ENCODE data around the gene KLK1. TPM values are rescaled to one million over a fixed set of nuclear protein-coding genes. Genes with fewer than 3 reads are reported as not detected.
A peak's percentile ranks its signal among the peaks of the same experiment; 100 is the strongest.

KLK1 gene
- polyA plus RNA-seq, 2 of the 4 experiments (the other 2 are of a cell fraction) = 0.30 TPM; not detected in 1

DNA sequence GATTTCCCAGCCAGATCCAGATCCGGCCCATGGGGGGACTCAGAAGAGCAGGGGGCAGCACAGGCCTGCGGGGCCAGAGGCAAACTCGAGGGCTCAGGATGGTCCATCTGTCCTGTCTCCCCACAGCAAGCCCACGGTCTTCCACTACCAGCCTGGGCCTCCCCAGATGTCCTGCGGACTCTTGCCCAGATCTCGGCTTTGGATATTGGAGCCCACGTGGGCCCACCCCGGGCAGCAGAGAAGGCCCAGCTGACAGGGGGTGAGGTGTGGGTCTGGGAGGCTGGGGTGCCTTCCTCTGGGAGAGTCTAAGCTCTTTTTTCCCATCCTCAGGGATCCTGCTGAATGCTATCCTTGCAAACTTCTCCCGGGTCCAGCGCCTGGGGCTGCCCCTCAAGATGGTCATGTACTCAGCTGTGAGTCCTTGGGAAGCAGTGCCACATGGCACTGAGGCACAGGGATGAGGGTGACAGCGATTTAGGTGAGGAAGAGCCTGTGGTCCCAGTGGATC is 30.0 kb downstream of the KLK1 start:
- FAIRE-seq = no peak
- POLR2A ChIA-PET = interaction anchor here (0.7 to 3.1 kb wide), 3 partner anchors 11 to 129 kb away, joined by 3 to 26 read pairs (median 10); no protein-coding TSS in a partner anchor

DNA sequence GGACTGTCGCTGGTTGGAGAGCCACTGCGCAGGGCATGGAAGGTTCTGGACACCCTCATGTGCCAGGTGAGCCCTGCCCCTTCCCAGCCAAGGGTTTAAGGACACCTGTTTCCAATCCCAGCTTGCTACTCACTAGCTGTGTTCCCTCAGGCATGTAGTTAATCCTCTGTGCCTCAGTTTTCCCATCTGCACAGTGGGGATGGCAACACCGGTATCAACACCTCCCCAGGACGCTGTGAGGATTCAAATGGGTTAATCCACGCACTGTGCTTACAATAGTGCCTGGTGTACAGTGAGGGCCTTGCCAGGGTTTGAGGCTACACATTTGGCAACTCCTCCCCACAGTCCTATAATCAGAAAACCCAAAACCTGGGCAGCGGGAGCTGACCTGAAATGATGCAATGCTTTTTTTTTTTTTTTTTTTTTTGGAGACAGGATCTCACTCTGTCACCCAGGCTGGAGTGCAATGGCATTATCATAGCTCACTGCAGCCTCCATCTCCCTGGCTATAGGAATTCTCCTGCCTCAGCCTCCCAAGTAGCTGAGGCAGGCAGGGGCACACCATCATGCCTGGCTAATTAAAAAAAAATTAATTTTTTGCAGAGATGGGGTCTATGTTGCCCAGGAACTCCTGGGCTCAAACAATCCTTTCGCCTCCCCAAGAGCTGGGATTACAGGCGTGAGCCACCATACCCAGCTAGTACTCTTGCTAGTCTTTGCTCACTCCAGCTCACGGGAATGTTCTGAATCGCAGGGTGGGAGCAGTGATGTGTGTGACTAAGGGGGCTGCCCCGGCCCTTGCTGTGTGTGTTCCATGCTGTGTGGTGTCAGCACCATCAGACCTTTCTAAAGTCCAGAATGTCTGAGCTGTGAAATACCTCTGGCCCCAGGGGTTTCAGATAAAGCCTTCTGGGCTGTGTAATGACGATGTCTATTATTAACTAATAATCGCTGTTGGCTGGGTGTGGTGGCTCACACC is 31.0 kb downstream of the KLK1 start:
- ChIA-PET POLR2A (interaction anchor here (0.7 to 1.0 kb wide), 3 partner anchors 10 to 68 kb away, joined by 3 to 4 read pairs (median 4); no protein-coding TSS in a partner anchor), CTCF (interaction anchor here (0.6 to 11.9 kb wide), 12 partner anchors 9 to 304 kb away, joined by 3 to 121 read pairs (median 4); partner anchors contain the start of gene CLEC11A)
- no peaks in the 10 kb centered on the region for H3K9me3 ChIP-seq
- WGBS (ENCODE audit: missing lambda C conversion rate) = 87% methylated on average over 13 of the region's 13 CpGs
- H3K4me2 ChIP-seq = no peak overlapping the region
- no peak overlapping the region for H3K4me3 ChIP-seq
- H3K4me1 ChIP-seq = peaks cover 9% of the 10 kb centered on the region; the same call in 2 of the 3 replicates
- no peak for FAIRE-seq
- H3K27ac ChIP-seq = no peak overlapping the region
- 0 out of 2 replicates have a peak, but pooled peaks have one; percentile 49 for TF ChIP-seq TFCP2L1 (CRISPR knock-in tag; IDR thresholded peaks at IDR 0.05)
- no peak for TF ChIP-seq EP300 (IDR thresholded peaks at IDR 0.05)
- TF ChIP-seq POLR2AphosphoS2 (conservative IDR thresholded peaks at IDR 0.05; ENCODE audit: low read length) = peak; percentile 73; the same call in 1 of the 2 replicates
- no peak for TF ChIP-seq KDM5A (IDR thresholded peaks at IDR 0.05)
- TF ChIP-seq ZC3H11A (IDR thresholded peaks at IDR 0.05) = no peak
- TF ChIP-seq RARB (CRISPR knock-in tag; IDR thresholded peaks at IDR 0.05) = no peak
- no peak for TF ChIP-seq BHLHE40 (IDR thresholded peaks at IDR 0.05; ENCODE audit: low read depth, low read length)
- no peak for TF ChIP-seq MAZ (IDR thresholded peaks at IDR 0.05; ENCODE audit: borderline replicate concordance, low read depth, low read length)
- peak in 1 of 2 experiments; percentile 0; a peak in 1 of 6 replicates for ATAC-seq
- no peak for DNase-seq (ENCODE audit: low read depth in 1 of 2, low spot score in 1 of 2)

More for the DNA sequence above, 30.0 kb downstream of the KLK1 start:
- CTCF ChIA-PET = interaction anchor here (0.5 to 11.9 kb wide), 7 partner anchors 10 to 366 kb away, joined by 3 to 121 read pairs (median 6); no protein-coding TSS in a partner anchor
- H3K4me3 ChIP-seq = no peak overlapping the region
- DNase-seq (ENCODE audit: low read depth in 1 of 2, low spot score in 1 of 2) (no peak), ATAC-seq (peak; percentile 0 to 5; a peak in 4 of 6 replicates)
- no peaks in the 10 kb centered on the region for H3K9me3 ChIP-seq
- H3K4me1 ChIP-seq = peaks cover 9% of the 10 kb centered on the region; the same call in 2 of the 3 replicates
- no peak overlapping the region for H3K27ac ChIP-seq
- 54% methylated on average over 11 of the region's 11 CpGs for WGBS (ENCODE audit: missing lambda C conversion rate)
- no peak overlapping the region for H3K4me2 ChIP-seq
- TF ChIP-seq EHF (CRISPR knock-in tag; IDR thresholded peaks at IDR 0.05) = no peak
- 0 out of 2 replicates have a peak, but pooled peaks have one; percentile 54 for TF ChIP-seq TFCP2L1 (CRISPR knock-in tag; IDR thresholded peaks at IDR 0.05)
- TF ChIP-seq RARB (CRISPR knock-in tag; IDR thresholded peaks at IDR 0.05) = no peak
- no peak for TF ChIP-seq NPAS2 (CRISPR knock-in tag; IDR thresholded peaks at IDR 0.05; ENCODE audit: borderline replicate concordance)
- TF ChIP-seq CHD4 (IDR thresholded peaks at IDR 0.05; ENCODE audit: borderline replicate concordance) = no peak
- TF ChIP-seq KDM5A (IDR thresholded peaks at IDR 0.05) = no peak
- TF ChIP-seq EHMT2 (IDR thresholded peaks at IDR 0.05; ENCODE audit: low read depth) = no peak
- TF ChIP-seq FOSL2 (IDR thresholded peaks at IDR 0.05) = no peak
- no peak for TF ChIP-seq FOSL2 (CRISPR knock-in tag; IDR thresholded peaks at IDR 0.05)
- no peak for TF ChIP-seq BHLHE40 (IDR thresholded peaks at IDR 0.05; ENCODE audit: low read depth, low read length)
- TF ChIP-seq HOXB5 (CRISPR knock-in tag; IDR thresholded peaks at IDR 0.05) = no peak
- TF ChIP-seq, protein P1, sequence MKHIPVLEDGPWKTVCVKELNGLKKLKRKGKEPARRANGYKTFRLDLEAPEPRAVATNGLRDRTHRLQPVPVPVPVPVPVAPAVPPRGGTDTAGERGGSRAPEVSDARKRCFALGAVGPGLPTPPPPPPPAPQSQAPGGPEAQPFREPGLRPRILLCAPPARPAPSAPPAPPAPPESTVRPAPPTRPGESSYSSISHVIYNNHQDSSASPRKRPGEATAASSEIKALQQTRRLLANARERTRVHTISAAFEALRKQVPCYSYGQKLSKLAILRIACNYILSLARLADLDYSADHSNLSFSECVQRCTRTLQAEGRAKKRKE (CRISPR knock-in tag; IDR thresholded peaks at IDR 0.05; ENCODE audit: low read depth) = no peak; the same call in 1 of the 2 replicates
- no peak for TF ChIP-seq ZSCAN20 (CRISPR knock-in tag; IDR thresholded peaks at IDR 0.05)
- TF ChIP-seq NFE2L2 (conservative IDR thresholded peaks at IDR 0.05; ENCODE audit: low read length) = no peak
- no peak for TF ChIP-seq MAFK (IDR thresholded peaks at IDR 0.05; ENCODE audit: partially characterized antibody)
- TF ChIP-seq HOXA7 (CRISPR knock-in tag; IDR thresholded peaks at IDR 0.05) = 0 out of 2 replicates have a peak, but pooled peaks have one; percentile 13
- peak; percentile 14; the same call in 1 of the 2 replicates for TF ChIP-seq TP53 (CRISPR knock-in tag; IDR thresholded peaks at IDR 0.05)
- TF ChIP-seq RNF2 (IDR thresholded peaks at IDR 0.05; ENCODE audit: borderline replicate concordance, low read depth) = no peak
- TF ChIP-seq, protein P2, sequence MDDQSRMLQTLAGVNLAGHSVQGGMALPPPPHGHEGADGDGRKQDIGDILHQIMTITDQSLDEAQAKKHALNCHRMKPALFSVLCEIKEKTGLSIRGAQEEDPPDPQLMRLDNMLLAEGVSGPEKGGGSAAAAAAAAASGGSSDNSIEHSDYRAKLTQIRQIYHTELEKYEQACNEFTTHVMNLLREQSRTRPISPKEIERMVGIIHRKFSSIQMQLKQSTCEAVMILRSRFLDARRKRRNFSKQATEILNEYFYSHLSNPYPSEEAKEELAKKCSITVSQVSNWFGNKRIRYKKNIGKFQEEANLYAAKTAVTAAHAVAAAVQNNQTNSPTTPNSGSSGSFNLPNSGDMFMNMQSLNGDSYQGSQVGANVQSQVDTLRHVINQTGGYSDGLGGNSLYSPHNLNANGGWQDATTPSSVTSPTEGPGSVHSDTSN (IDR thresholded peaks at IDR 0.05) = peak; percentile 46
- peak; percentile 52; the same call in 1 of the 2 replicates for TF ChIP-seq FOSB (CRISPR knock-in tag; IDR thresholded peaks at IDR 0.05)
- no peak for TF ChIP-seq FOXS1 (CRISPR knock-in tag; IDR thresholded peaks at IDR 0.05)
- TF ChIP-seq, protein P3, sequence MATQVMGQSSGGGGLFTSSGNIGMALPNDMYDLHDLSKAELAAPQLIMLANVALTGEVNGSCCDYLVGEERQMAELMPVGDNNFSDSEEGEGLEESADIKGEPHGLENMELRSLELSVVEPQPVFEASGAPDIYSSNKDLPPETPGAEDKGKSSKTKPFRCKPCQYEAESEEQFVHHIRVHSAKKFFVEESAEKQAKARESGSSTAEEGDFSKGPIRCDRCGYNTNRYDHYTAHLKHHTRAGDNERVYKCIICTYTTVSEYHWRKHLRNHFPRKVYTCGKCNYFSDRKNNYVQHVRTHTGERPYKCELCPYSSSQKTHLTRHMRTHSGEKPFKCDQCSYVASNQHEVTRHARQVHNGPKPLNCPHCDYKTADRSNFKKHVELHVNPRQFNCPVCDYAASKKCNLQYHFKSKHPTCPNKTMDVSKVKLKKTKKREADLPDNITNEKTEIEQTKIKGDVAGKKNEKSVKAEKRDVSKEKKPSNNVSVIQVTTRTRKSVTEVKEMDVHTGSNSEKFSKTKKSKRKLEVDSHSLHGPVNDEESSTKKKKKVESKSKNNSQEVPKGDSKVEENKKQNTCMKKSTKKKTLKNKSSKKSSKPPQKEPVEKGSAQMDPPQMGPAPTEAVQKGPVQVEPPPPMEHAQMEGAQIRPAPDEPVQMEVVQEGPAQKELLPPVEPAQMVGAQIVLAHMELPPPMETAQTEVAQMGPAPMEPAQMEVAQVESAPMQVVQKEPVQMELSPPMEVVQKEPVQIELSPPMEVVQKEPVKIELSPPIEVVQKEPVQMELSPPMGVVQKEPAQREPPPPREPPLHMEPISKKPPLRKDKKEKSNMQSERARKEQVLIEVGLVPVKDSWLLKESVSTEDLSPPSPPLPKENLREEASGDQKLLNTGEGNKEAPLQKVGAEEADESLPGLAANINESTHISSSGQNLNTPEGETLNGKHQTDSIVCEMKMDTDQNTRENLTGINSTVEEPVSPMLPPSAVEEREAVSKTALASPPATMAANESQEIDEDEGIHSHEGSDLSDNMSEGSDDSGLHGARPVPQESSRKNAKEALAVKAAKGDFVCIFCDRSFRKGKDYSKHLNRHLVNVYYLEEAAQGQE (IDR thresholded peaks at IDR 0.05) = no peak
- no peak for TF ChIP-seq HEYL (CRISPR knock-in tag; IDR thresholded peaks at IDR 0.05)
